ENCODE results near the gene SYNE2.

The SYNE2 gene

GRCh38 chr14:63956326-63956725 lies 103.5 kb downstream of the SYNE2 start:
- peak; percentile 48 for DNase-seq (ENCODE audit: low read depth)

GRCh38 chr14:63960926-63961567 lies 108.2 kb downstream of the SYNE2 start:
- no peak for DNase-seq (ENCODE audit: low read depth)

- no peak for DNase-seq (ENCODE audit: low read depth)
Measured at GRCh38 chr14:63962906-63963305, 110.1 kb downstream of the SYNE2 start.

- no peak for DNase-seq (ENCODE audit: low read depth)
Measured at GRCh38 chr14:63963439-63963838, 110.6 kb downstream of the SYNE2 start.

- DNase-seq (ENCODE audit: low read depth) = no peak
Measured at GRCh38 chr14:63964113-63964512, 111.3 kb downstream of the SYNE2 start.

- DNase-seq (ENCODE audit: low read depth) = no peak
Measured at GRCh38 chr14:63966407-63966806, 113.6 kb downstream of the SYNE2 start.

GRCh38 chr14:63972323-63972932 lies 119.6 kb downstream of the SYNE2 start:
- no peak for DNase-seq (ENCODE audit: low read depth)

- no peak for DNase-seq (ENCODE audit: low read depth)
Measured at GRCh38 chr14:63974176-63974575, 121.4 kb downstream of the SYNE2 start.

- no peak for DNase-seq (ENCODE audit: low read depth)
Measured at GRCh38 chr14:63981569-63981968, 128.8 kb downstream of the SYNE2 start.

GRCh38 chr14:63982156-63982555 lies 129.4 kb downstream of the SYNE2 start:
- no peak for DNase-seq (ENCODE audit: low read depth)

- no peak for DNase-seq (ENCODE audit: low read depth)
Measured at GRCh38 chr14:63982629-63983028, 129.8 kb downstream of the SYNE2 start.

GRCh38 chr14:63986789-63987533 lies 134.2 kb downstream of the SYNE2 start:
- peak; percentile 61 for DNase-seq (ENCODE audit: low read depth)

GRCh38 chr14:63988579-63988978 lies 135.8 kb downstream of the SYNE2 start:
- no peak for DNase-seq (ENCODE audit: low read depth)

GRCh38 chr14:63991833-63992232 lies 139.0 kb downstream of the SYNE2 start:
- DNase-seq (ENCODE audit: low read depth) = no peak

- DNase-seq (ENCODE audit: low read depth) = no peak
Measured at GRCh38 chr14:63992858-63993257, 140.1 kb downstream of the SYNE2 start.

- DNase-seq (ENCODE audit: low read depth) = peak; percentile 13
Measured at GRCh38 chr14:63993992-63994391, 141.2 kb downstream of the SYNE2 start.

GRCh38 chr14:63995285-63995684 lies 142.5 kb downstream of the SYNE2 start:
- DNase-seq (ENCODE audit: low read depth) = no peak

- DNase-seq (ENCODE audit: low read depth) = peak; percentile 2
Measured at GRCh38 chr14:63996016-63996415, 143.2 kb downstream of the SYNE2 start.

- peak; percentile 72 for DNase-seq (ENCODE audit: low read depth)
Measured at GRCh38 chr14:63996625-63997220, 143.9 kb downstream of the SYNE2 start.

- DNase-seq (ENCODE audit: low read depth) = no peak
Measured at GRCh38 chr14:64000749-64001148, 147.9 kb downstream of the SYNE2 start.

- DNase-seq (ENCODE audit: low read depth) = no peak
Measured at GRCh38 chr14:64005822-64006221, 153.0 kb downstream of the SYNE2 start.

- DNase-seq (ENCODE audit: low read depth) = no peak
Measured at GRCh38 chr14:64008016-64008415, 155.2 kb downstream of the SYNE2 start.

GRCh38 chr14:64012003-64012402 lies 159.2 kb downstream of the SYNE2 start:
- DNase-seq (ENCODE audit: low read depth) = no peak
